WTC11 (cell line): ENCODE results near the gene CD8B.

Source experiments
- CREB1 ChIP-seq: sonication (generic); formaldehyde crosslinking; IDR thresholded peaks from 2 replicates; pipeline ENCODE4 v1.8.0; 2023; ENCODE audit warnings: mild to moderate bottlenecking, missing genetic modification reagents
- CTCF ChIP-seq: fragments of 200-600 bp; IDR thresholded peaks from 2 replicates; pipeline ENCODE4 v1.8.0; 2022; ENCODE audit warnings: antibody characterized with exemption
- FOXJ3 ChIP-seq: sonication (generic); formaldehyde crosslinking; IDR thresholded peaks from 2 replicates; pipeline ENCODE4 v1.9.0; 2021; ENCODE audit warnings: missing genetic modification reagents, mild to moderate bottlenecking, borderline replicate concordance

GRCh38 chr2:86818114-86818801 lies 43.4 kb downstream of the CD8B start:
- no peak for TF ChIP-seq CREB1 (CRISPR knock-in tag)
- no peak for TF ChIP-seq CTCF
- no peak for TF ChIP-seq FOXJ3
